ENCODE data around the gene NLRP3. TPM values are rescaled to one million over a fixed set of nuclear protein-coding genes. Genes with fewer than 3 reads are reported as not detected.

NLRP3 gene
- total and polyA plus RNA-seq, 4 donors: 0.28 to 1.9 (median 0.61) TPM

- Histone ChIP-seq H3K9me3 (ENCODE audit: control insufficient read depth in 4 of 4, low read length in 3 of 4) (no peaks in the 10 kb centered on the region), H3K27me3 (ENCODE audit: control insufficient read depth in 4 of 4, insufficient read depth in 4 of 4, low read length in 3 of 4) (no peaks in the 10 kb centered on the region), H3K4me1 (ENCODE audit: control insufficient read depth in 4 of 4, insufficient read depth in 4 of 4, low read length in 3 of 4) (no peaks in the 10 kb centered on the region), H3K27ac (ENCODE audit: low read depth in 1 of 2, low read length in 2 of 2) (no peak overlapping the region), H3K36me3 (ENCODE audit: control insufficient read depth in 4 of 4, insufficient read depth in 3 of 4, low read depth in 1 of 4, low read length in 3 of 4) (no peaks in the 10 kb centered on the region), H3K4me3 (ENCODE audit: low read depth in 1 of 3, low read length in 3 of 3) (no peak overlapping the region), H3K9ac (ENCODE audit: low read depth in 1 of 2, low read length in 2 of 2) (no peak overlapping the region)
- WGBS: 79% methylated on average over 11 of the region's 11 CpGs
- no peak for TF ChIP-seq FOXA2 (IDR thresholded peaks at IDR 0.05)
- TF ChIP-seq NR2F2 (IDR thresholded peaks at IDR 0.05): no peak
- no peak for TF ChIP-seq EGR1 (IDR thresholded peaks at IDR 0.05; ENCODE audit: low read depth in 2 of 2)
- no peak for TF ChIP-seq CTCF (IDR thresholded peaks at IDR 0.05; ENCODE audit: low read depth, low read length, missing input control)
- TF ChIP-seq FOXA1 (IDR thresholded peaks at IDR 0.05): no peak
- no peak for TF ChIP-seq HNF4G (IDR thresholded peaks at IDR 0.05)
- no peak for TF ChIP-seq HNF4A (conservative IDR thresholded peaks at IDR 0.05)
- TF ChIP-seq, protein P1, sequence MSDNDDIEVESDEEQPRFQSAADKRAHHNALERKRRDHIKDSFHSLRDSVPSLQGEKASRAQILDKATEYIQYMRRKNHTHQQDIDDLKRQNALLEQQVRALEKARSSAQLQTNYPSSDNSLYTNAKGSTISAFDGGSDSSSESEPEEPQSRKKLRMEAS (IDR thresholded peaks at IDR 0.05): no peak
- no peak for TF ChIP-seq REST (IDR thresholded peaks at IDR 0.05)
- no peak for TF ChIP-seq GABPA (IDR thresholded peaks at IDR 0.05 in 1 of 2, conservative IDR thresholded peaks at IDR 0.05 in 1 of 2)
- no peak for TF ChIP-seq RXRA (IDR thresholded peaks at IDR 0.05)
- TF ChIP-seq RAD21 (IDR thresholded peaks at IDR 0.05): no peak
- no peak for TF ChIP-seq ZBTB33 (IDR thresholded peaks at IDR 0.05)
- no peak for TF ChIP-seq ATF3 (IDR thresholded peaks at IDR 0.05)
- no peak for TF ChIP-seq TAF1 (conservative IDR thresholded peaks at IDR 0.05)
- no peak for TF ChIP-seq JUND (IDR thresholded peaks at IDR 0.05)
- no peak for TF ChIP-seq SP1 (IDR thresholded peaks at IDR 0.05)
- no peak for DNase-seq (ENCODE audit: low spot score)
Measured at GRCh38 chr1:247453997-247454396, 38.0 kb downstream of the NLRP3 start.

DNA sequence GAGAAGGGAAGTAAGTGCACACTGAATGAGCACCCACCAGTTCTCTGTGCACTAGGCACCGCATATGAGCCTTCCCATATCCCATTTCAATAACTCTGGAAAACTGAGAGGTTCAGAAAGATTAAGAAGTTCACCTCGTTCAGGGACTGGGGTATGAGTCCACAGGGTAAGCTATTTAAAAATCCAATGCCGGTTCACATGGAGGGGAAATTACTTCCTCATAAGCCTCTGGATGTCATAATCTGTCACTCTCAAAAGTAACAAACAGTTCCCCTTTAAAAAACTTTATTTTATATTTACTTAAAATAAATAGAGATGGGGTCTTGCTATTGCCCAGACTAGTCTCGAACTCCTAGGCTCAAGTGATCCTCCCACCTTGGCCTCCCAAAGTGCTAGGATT lies 40.0 kb downstream of the NLRP3 start:
- Histone ChIP-seq H3K36me3 (ENCODE audit: control insufficient read depth in 4 of 4, insufficient read depth in 3 of 4, low read depth in 1 of 4, low read length in 3 of 4) (no peaks in the 10 kb centered on the region), H3K27ac (ENCODE audit: low read depth in 1 of 2, low read length in 2 of 2) (no peak overlapping the region), H3K27me3 (ENCODE audit: control insufficient read depth in 4 of 4, insufficient read depth in 4 of 4, low read length in 3 of 4) (no peaks in the 10 kb centered on the region), H3K9ac (ENCODE audit: low read depth in 1 of 2, low read length in 2 of 2) (no peak overlapping the region), H3K9me3 (ENCODE audit: control insufficient read depth in 4 of 4, low read length in 3 of 4) (no peaks in the 10 kb centered on the region), H3K4me3 (ENCODE audit: low read depth in 1 of 3, low read length in 3 of 3) (no peak overlapping the region), H3K4me1 (ENCODE audit: control insufficient read depth in 4 of 4, insufficient read depth in 4 of 4, low read length in 3 of 4) (no peaks in the 10 kb centered on the region)
- WGBS: 55% methylated on average over 4 of the region's 4 CpGs
- DNase-seq (ENCODE audit: low spot score): no peak
- no peak for TF ChIP-seq REST (IDR thresholded peaks at IDR 0.05)
- no peak for TF ChIP-seq NR2F2 (IDR thresholded peaks at IDR 0.05)
- TF ChIP-seq FOXA1 (IDR thresholded peaks at IDR 0.05): no peak
- TF ChIP-seq GABPA (IDR thresholded peaks at IDR 0.05 in 1 of 2, conservative IDR thresholded peaks at IDR 0.05 in 1 of 2): no peak
- no peak for TF ChIP-seq HNF4G (IDR thresholded peaks at IDR 0.05)
- TF ChIP-seq YY1 (IDR thresholded peaks at IDR 0.05): no peak
- no peak for TF ChIP-seq SP1 (IDR thresholded peaks at IDR 0.05)
- no peak for TF ChIP-seq RXRA (IDR thresholded peaks at IDR 0.05)
- no peak for TF ChIP-seq ZBTB33 (IDR thresholded peaks at IDR 0.05)
- TF ChIP-seq EGR1 (IDR thresholded peaks at IDR 0.05; ENCODE audit: low read depth in 2 of 2): no peak
- no peak for TF ChIP-seq JUND (IDR thresholded peaks at IDR 0.05)
